AG09319 (cell line): Measurements from ENCODE around the gene RPS8.
"Not testable (repeated sequence)": the region's sequence is repeated elsewhere in the genome, so short reads cannot be mapped to it uniquely, and the experiment has no call there.

Experiments
- DNase-seq: peaks from one replicate; pipeline ENCODE4 v3.0.0-alpha.2; 2010; ENCODE audit warnings: low read depth; ENCODE audit errors: extremely low read depth
- TF ChIP-seq, protein P1 (sequence below): IDR thresholded peaks from 2 replicates; pipeline ENCODE4 v1.5.1; 2011; ENCODE audit warnings: low read depth, mild to moderate bottlenecking, inconsistent platforms, low read length, moderate library complexity

RPS8 gene

DNA sequence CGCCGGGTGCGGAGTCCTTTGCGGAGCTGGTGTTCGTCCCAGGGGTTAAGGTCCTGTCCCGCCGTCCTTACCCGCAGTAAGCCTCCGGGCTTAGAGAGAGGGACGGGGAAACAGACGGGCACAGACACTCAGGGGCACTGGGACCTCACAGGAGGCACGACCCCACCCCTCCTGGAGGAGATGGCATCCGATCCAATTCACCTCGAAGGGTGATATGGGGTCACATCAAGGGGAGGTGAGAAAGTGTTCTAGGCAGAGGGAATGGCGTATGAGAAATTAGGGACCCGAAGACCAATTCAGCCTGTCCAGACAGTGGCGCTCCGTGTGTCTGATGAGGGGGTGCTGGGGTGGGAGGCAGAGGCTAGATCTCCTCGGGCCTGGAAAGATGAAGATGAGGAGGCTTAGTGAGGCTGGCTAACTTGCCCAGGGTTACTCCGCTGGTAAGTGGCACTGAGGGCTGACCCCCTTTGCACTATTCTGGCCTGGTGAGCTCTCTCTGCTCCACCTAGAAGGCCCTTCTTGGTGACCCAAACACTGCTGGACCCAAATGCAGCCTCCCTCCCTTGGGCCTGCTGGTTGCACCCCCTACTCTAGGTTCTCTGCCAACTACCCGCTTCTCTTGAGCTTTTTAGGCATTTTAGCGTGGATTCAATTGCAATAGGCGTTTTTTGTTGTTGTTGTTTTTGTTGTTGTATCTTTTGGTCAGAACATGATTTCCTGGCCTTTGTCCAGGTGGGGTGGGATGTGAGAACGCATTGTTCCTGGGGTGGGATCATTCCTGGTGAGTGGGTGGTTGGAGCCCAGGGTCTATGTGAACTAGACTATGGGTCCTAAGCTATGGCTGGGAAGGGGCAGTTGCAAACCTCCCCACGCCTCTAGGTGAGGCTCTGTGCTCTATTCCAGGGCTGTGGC is 45.2 kb downstream of the RPS8 start:
- TF ChIP-seq, protein P1, sequence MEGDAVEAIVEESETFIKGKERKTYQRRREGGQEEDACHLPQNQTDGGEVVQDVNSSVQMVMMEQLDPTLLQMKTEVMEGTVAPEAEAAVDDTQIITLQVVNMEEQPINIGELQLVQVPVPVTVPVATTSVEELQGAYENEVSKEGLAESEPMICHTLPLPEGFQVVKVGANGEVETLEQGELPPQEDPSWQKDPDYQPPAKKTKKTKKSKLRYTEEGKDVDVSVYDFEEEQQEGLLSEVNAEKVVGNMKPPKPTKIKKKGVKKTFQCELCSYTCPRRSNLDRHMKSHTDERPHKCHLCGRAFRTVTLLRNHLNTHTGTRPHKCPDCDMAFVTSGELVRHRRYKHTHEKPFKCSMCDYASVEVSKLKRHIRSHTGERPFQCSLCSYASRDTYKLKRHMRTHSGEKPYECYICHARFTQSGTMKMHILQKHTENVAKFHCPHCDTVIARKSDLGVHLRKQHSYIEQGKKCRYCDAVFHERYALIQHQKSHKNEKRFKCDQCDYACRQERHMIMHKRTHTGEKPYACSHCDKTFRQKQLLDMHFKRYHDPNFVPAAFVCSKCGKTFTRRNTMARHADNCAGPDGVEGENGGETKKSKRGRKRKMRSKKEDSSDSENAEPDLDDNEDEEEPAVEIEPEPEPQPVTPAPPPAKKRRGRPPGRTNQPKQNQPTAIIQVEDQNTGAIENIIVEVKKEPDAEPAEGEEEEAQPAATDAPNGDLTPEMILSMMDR, result no peak
- DNase-seq, result no peak

DNA sequence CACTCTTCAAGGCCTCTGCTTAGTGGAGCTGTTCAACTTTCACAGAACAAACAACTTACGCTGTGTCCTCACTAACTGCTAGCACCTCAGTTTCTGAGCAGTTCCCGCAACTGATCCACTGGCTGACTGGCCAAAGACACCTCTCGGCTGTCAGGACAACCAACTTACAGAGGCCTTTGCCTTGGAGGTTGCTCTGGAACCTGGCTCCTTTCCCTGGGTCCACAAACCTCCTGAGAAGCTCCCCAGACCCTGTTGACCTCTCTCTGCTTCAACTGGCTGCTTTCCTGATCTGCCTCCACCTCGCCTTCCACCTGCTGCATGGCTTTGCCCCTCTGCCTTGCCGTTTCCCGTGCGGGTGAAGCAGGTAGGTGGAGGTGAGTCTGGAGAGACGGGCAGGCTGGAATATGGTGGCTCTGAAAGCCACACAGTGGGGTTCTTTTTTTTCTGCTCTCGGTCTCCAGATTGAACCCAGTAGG is 45.9 kb downstream of the RPS8 start:
- DNase-seq, result no peak

DNA sequence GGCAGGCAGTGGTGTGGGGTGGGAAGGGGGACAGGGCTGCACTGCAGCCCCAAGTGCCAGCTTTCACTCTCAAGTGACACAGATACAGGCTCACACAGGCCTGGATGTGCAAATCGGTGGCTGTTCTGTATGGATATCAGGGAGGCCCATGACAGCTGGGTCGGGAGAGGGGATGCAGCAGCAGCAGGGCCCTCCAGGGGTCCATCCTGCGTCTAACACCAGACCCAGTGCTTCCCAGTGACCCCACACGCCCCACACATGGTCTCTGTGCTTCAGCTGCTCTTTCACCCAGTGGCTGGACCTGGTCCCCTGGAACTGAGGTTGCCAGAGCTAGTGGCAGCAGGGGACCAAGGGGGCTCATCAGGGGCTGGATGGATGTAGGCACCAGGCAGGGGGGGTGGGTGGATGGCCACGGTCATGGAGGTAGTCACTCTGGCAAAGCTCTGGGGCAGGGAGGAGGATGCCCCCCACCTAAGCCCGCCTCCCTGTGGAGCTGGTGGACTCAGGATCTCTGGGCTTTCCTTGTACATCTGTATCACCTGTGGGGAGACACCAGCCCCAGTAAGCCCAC is 46.9 kb downstream of the RPS8 start:
- no peak for DNase-seq
- TF ChIP-seq, protein P1, result no peak

More for the DNA sequence above, 45.9 kb downstream of the RPS8 start:
- TF ChIP-seq, protein P1, result no peak

DNA sequence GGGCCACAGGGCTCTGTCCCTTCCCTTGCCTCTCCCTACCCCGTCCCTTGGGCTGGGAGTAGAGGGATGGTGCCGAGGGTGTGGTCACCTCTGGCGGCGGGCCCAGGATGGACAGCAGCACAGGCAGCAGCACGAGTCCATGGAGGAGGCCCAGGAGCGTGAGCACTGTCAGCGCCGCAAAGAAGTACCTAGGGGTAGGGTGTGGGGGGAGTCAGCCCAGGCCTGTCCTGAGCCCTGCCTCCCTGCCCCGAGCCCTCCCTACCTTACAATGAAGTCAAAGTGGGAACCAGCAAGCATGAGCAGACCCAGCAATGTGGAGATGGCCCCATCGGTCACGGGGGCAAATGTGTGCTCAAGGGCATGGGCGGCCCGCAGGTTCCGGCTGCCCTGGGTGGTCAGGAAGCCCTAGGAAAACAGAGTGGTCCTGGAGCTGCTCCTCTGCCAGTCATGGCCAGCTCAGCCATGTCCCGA is 47.7 kb downstream of the RPS8 start:
- TF ChIP-seq, protein P1, result no peak

DNA sequence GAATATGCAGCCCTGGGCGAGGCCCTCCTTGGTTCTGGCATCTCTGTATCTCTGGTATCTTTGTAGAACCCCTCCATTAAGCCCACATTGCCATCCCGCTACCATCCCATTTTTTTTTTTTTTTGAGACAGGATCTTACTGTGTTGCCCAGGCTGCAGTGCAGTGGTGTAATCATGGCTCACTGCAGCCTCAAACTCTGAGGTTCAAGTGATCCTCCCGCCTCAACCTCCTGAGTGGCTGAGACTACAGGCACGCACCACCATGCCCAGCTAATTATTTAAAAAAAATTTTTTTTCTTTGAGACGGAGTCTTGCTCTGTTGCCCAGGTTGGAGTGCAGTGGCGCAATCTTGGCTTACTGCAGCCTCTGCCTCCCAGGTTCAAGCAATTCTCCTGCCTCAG is 49.1 kb downstream of the RPS8 start:
- DNase-seq, result not testable (repeated sequence)

More for the DNA sequence above, 47.7 kb downstream of the RPS8 start:
- DNase-seq, result no peak

DNA sequence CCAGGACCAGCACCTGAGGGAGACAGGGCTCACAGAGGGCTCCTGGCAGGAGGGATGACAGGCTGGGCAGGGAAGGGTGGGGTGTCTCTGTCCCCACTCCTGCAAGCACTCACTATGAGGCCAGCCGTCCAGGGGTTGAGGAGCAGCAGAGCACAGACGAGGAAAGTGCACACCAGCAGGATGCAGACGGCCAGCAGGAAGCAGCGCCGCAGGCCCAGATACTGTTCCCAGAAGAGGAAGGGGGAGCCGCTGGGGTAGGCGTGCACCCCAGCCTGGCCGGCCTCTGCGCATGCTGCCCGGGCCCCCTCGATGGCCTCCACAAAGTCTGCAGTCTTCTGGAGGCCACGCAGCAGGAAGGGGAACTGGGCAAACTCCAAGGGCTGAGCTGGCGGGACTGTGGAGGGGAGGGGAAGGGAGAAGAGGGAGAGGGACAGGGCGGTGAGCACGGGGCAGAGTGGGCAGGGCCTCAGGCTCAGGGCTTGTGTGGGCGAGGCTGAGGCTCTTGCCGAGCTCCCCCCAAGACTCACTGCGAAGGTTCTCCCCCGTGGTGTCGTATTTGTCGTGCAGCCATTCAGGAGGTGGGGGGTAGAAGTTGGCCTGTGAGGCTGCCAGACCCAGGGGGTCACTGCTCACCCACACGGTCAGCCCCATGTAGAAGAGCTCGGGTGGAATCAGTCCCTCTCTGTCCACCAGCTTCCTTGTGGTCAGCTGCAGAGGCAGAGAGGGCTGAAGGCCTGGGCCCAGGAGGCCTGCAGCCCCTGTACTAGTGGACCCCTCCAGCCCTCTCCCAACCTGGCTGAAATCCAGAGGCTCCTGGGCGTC is 51.2 kb downstream of the RPS8 start:
- TF ChIP-seq, protein P1, result no peak
- no peak for DNase-seq

DNA sequence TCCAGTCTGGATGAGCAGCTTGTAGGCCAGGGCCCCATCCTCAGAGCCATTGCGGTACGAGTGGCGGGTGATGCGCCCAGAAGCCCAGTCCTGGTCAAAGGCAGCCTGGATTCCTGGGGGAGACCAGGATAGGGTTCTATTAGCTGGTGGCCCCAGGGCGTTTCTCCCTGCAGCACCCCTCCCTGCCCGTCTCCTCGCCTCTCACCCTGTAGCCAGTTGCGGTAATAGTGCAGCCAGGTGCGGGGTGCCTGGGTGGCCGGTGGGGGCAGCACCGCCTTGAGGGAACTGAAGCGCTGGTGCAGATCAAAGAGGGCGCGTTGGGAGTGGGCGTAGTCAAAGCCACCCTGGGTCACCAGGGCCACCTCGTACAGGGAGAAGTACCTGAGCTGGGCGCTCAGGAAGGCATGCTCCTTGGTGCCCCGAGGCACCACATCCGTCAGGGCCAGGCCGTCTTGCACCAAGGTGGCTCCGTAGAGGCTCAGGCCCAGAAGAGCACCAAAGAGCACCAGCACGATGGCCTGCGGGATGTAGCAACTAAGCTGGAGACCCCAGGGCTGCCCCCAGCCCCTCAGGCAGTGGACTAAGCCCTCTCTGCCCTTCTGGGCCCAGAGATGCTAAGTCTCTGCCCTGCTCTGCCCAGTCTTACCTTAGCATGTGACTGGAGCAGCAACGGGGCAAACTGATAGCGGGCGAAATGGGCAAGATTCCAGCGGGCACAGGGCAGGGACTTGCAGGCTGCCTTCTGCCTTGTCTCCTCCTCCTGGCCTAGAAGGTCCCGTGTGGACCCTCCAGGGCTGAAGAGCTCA is 52.1 kb downstream of the RPS8 start:
- DNase-seq, result no peak
- TF ChIP-seq, protein P1, result no peak
